ENCODE data around the gene ANGPTL7.

- TF ChIP-seq POLR2A (IDR thresholded peaks at IDR 0.05) (no peak), CTCF (IDR thresholded peaks at IDR 0.05) (no peak)
These were observed 15.4 kb downstream of the ANGPTL7 start for GRCh38 chr1:11204396-11205190.

Measured in Peyer's patch (tissue), 4 donors.